GM10847 (cell line): Measurements from ENCODE around the gene KCNA5.

ENCODE experiments used
- POLR2A ChIP-seq: IDR thresholded peaks from 2 replicates; pipeline ENCODE4 v1.6.1; 2011; ENCODE audit not compliant: insufficient read length; ENCODE audit errors: extremely low read depth

KCNA5 gene

DNA sequence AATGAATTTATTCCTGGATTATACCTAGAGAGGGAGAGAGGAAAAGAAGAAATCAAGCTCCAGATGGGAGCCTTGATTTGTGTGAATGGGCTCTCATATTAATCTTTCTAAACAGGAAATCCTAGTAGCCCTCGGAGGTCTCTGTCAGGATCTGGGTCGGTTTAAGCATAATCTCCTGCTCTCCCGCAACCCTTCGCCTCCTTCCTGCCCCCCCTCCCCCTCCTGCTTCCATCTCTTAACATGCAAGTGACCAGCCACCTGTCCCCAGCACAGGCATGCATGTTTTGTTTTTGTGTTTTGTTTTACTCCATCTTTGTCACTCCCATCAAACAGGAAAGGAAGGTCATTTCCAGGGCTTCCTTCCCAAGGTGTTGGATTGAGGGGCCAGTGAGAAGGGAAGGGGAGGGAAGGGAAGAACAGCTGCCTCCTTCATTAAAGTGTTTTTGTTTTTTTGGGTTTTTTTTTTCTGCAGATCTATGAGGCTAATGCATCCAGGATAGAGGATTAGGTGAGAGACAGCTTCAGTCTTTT, 4.8 kb upstream of the KCNA5 start:
- TF ChIP-seq POLR2A: no peak

DNA sequence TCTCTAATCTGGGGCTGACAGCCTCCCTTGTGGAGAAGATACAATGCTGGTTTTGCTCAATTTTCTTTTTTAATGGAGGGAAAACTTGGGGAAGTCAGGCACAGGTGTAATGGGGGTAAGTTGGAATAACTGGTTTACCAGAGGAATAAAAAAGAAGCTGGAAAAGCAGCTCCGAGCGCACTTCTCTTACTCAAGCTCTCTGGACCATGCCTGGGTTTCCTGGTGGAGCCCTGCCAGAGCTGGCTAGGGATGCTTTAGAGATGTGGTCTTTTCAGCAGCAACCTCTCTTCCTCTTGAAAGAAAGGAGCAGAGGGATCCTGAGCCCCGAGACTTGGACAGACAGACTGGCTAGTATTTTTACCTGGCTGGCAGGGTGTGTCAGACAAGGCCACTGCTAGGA, 3.9 kb upstream of the KCNA5 start:
- TF ChIP-seq POLR2A: no peak

- TF ChIP-seq POLR2A: no peak
Measured at GRCh38 chr12:5040368-5040767, 3.3 kb upstream of the KCNA5 start.

GRCh38 chr12:5044420-5045295, 979 bp downstream of the KCNA5 start:
- TF ChIP-seq POLR2A: no peak

- no peak for TF ChIP-seq POLR2A
Measured at GRCh38 chr12:5047094-5047493, 3.4 kb downstream of the KCNA5 start.

GRCh38 chr12:5047729-5048128, 4.0 kb downstream of the KCNA5 start:
- no peak for TF ChIP-seq POLR2A

GRCh38 chr12:5050542-5050941, 6.9 kb downstream of the KCNA5 start:
- TF ChIP-seq POLR2A: no peak

- no peak for TF ChIP-seq POLR2A
Measured at GRCh38 chr12:5051334-5051733, 7.7 kb downstream of the KCNA5 start.

DNA sequence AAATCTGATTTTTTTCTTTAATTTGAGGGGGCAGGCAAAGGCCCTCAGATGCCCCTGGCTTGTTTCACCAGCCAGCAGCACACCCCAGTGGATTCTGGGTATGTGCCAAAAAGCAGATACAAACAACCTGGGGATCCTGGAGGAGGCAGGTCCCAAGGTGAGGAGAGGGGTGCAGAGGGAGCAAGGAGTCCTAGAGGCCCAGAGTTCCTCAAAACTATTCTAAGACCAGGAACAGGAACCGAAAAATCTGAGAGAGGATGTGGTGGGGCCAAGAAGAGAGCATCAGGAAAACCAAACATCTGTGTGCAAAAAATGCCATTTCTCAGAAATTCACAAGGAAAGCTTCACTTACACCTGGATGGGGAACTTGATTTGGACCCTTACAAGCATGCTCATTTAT, 8.2 kb downstream of the KCNA5 start:
- no peak for TF ChIP-seq POLR2A

DNA sequence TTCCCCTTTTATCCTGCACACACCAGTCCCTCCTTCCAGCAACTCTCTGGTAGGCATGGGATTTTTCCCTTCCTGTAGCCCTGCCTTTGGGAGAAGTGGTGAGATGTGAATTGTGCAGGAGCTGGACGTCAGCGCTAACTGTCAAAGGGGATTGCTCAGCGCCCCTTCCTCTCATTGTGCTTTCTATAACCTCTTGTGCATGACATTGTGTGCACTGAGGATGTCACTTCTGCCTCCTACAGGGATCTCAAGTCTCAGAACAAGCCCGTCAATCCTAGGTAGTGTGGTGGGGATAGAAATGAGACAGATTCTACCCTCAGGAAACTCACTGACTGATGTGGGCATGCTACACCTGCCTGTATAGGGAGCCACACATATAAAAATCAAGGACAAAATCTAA, 8.7 kb downstream of the KCNA5 start:
- no peak for TF ChIP-seq POLR2A

DNA sequence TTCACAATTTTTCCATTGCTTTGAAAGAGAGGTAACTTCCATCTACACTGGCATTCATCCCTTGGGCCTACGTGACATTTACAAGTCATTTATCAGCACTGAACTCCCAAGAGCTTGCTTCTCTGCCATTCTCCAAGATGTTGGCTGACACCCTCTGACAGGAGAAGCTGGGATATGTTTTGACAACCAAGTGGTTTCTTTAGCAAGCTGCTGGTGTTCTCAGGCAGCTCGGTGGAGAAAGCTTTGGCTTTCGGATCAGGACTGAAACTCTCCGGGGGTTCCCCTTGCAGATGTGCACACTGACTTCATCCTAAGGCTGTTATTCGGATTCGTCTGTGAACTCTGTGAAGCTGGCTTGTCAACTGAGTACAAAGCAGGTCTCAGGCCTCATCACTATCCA, 15.7 kb downstream of the KCNA5 start:
- no peak for TF ChIP-seq POLR2A

- TF ChIP-seq POLR2A: no peak
Measured at GRCh38 chr12:5060958-5061357, 17.3 kb downstream of the KCNA5 start.

GRCh38 chr12:5063149-5063548, 19.5 kb downstream of the KCNA5 start:
- TF ChIP-seq POLR2A: no peak

GRCh38 chr12:5064913-5065490, 21.3 kb downstream of the KCNA5 start:
- no peak for TF ChIP-seq POLR2A

DNA sequence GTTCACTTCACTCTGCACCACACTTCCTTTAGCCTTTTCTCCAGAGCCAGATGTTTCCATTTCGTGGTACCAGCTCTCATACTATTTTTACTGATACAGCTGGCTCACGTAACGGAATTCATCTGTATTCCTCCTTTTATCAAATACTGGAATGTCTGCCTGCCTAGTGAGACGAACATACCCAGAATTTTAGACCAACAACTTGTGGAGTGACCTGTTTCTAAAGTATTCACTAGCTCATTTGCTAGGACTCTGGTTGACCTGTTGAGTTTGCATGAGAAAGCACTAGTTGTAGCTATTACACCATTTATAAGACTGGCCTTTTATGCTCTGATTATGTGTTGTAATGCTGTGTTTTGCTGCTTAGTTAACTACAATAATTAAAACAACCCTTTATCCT, 22.6 kb downstream of the KCNA5 start:
- TF ChIP-seq POLR2A: no peak

DNA sequence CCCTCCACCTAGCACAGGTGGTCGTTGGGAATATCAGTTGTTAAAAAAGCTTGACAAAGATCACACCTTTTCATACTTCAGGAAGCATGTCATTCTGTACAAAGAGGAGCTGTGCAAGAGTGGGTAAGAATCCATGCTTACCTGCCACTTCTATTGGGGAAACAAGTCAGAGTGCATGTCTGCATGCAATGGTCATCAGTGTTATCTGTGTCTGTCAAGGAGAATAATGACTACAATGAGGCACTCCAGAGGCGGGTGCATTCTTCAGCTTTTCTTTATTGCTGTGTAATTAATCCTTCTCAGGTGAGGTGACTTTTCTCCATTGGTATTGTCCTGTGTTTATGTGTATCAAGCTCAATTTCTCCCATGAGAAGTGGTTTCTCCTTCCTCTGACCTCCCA, 24.4 kb downstream of the KCNA5 start:
- TF ChIP-seq POLR2A: no peak
